Fibroblast of villous mesenchyme (primary cell): Measurements from ENCODE around the gene TMEM259. TPM values are rescaled to one million over a fixed set of nuclear protein-coding genes. Genes with fewer than 3 reads are reported as not detected.

Experiments used
- DNase-seq: peaks from one replicate; pipeline ENCODE4 v3.0.0-alpha.2; 2010; ENCODE audit warnings: low read depth
- H3K4me3 ChIP-seq: 2 replicates; pipeline ENCODE4 v1.5.1; 2011; ENCODE audit warnings: low read depth, mild to moderate bottlenecking, low read length
- CTCF ChIP-seq: IDR thresholded peaks from 2 replicates; pipeline ENCODE4 v1.5.1; 2012; ENCODE audit warnings: low read depth, mild to moderate bottlenecking, low read length; ENCODE audit not compliant: insufficient read depth
- total RNA-seq: library from RNA; depleted of rRNA; stranded (reverse); fragments of >200 nt; gene quantifications from 2 replicates; pipeline ENCODE4 v1.2.3, GENCODE V29; 2012

The TMEM259 gene
- total RNA-seq, 1 donor = 84.6 TPM

GRCh38 chr19:980133-980998 is 40.6 kb downstream of the TMEM259 start:
- DNase-seq = peak; percentile 72
- H3K4me3 ChIP-seq = no peak overlapping the region
- no peak for TF ChIP-seq CTCF

- no peak overlapping the region for H3K4me3 ChIP-seq
- no peak for DNase-seq
- no peak for TF ChIP-seq CTCF
These were observed 41.6 kb downstream of the TMEM259 start for GRCh38 chr19:979318-979741.

- no peak for TF ChIP-seq CTCF
- no peak overlapping the region for H3K4me3 ChIP-seq
- no peak for DNase-seq
These were observed 43.9 kb downstream of the TMEM259 start for GRCh38 chr19:977058-977464.

GRCh38 chr19:976476-976875 is 44.4 kb downstream of the TMEM259 start:
- TF ChIP-seq CTCF = no peak
- H3K4me3 ChIP-seq = no peak overlapping the region
- no peak for DNase-seq

- no peak overlapping the region for H3K4me3 ChIP-seq
- no peak for TF ChIP-seq CTCF
- DNase-seq = no peak
These were observed 46.2 kb downstream of the TMEM259 start for GRCh38 chr19:974564-975257.

GRCh38 chr19:973726-974563 is 47.0 kb downstream of the TMEM259 start:
- no peak for TF ChIP-seq CTCF
- H3K4me3 ChIP-seq = no peak overlapping the region
- DNase-seq = no peak
